NCI-H748 treated with DMSO at 0.1 percent for 48 hours (cell line): ENCODE data around the gene LRMDA.
"Not testable (repeated sequence)": the region's sequence is repeated elsewhere in the genome, so short reads cannot be mapped to it uniquely, and the experiment has no call there.

Experiments
- DNase-seq: peaks from one replicate; lab custom pipeline; 2025; lab: John Stamatoyannopoulos, UW

The LRMDA gene

DNA sequence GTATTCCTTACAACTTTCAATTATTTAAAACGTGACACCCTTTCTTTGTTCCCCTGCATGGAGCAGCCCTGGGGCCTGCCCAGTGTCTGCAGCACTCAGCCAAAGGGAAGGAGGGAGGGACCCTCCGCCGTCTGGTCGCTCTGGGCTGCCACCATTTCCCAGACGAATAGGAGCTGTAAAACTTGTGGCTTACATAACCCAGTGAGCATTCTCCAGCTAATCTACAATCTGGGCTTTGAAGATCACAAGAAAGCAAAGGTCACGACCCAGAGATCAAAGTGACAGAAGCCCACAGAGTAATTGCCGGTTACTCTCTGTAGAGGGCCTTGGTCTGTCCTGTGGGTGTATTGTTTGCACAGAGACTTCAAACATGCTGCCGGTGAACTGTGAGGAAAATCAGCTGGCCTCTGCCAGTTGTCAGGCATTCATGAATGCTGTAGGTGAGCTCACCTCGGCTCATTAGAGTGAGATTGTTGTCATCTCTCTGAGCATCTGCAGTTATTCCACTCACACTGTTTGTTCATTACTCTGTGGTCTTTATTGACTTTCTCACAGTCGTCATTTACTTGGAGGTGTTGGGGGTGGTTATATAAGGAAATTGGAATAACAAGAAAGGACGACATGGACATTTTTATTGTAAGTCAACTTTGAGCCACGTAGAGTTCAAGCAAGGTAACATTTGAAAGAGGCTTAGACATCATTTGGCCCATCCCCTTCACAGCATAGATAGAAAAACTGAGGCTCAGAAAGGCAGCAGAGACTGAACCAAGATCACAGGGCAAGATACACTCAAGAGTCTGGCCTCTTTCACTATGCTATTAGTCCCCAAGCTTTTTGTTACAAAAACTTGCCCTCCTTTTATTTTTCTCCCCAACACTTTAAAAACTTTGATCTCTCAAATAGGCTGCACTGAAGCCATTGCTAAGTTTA, 619.8 kb downstream of the LRMDA start:
- no peak for DNase-seq

DNA sequence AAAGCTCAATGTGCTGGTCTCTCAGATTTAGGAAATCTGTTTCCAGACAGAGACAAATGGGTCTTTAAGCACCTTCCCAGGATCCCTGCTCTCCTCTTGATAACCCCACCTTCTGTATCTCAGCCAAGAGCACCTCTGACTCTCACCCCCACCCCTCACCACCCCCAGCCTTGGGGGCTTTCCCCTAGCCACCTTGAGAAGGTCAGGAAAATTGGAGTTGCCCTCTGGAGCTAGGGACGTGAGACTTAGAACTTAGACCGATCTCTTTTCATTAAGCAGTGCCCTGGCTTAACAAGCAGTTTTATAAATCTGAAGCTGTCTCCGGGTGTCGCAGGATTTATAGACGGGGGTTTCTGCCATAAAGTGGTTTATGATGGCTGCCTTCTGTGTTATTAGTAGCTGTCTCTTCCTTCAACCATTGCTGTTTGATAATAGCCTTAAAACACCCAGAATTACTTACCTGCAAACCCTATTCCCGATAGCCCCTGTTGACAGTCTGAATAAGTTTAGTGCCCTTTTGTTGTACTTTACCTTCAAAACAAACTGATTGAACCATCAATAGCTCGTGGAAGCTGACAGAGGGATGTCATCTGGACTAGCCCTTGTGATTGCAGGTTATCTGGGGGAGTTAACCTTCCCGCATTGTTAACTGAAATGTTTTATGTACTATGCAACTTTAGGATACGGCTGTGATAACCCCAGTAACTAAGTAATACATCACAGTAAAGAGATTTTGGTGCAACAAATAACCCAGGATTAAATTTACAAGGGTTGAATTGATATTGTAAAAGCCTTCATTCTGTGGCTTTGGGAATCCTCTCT, 621.5 kb downstream of the LRMDA start:
- DNase-seq, result no peak

DNA sequence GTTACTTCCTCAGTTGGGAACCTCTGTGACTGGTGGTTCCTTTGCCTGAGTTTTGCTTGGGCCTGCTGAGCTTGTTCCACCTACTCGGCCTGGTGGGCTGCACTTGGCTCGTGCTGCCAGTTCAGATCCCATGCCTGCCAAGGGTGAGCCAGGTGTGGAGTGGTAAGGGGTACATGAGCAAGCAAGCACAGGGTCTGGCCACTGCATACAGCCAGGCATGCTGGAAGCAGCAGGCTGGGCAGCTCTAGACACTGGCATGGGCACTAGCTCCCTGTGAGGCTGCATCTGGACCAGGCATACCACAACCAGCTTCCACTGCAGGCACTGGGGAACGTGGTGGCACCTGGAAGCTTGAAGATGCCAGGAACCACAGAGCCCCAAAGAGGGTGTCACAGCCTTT, 624.0 kb downstream of the LRMDA start:
- no peak for DNase-seq

DNA sequence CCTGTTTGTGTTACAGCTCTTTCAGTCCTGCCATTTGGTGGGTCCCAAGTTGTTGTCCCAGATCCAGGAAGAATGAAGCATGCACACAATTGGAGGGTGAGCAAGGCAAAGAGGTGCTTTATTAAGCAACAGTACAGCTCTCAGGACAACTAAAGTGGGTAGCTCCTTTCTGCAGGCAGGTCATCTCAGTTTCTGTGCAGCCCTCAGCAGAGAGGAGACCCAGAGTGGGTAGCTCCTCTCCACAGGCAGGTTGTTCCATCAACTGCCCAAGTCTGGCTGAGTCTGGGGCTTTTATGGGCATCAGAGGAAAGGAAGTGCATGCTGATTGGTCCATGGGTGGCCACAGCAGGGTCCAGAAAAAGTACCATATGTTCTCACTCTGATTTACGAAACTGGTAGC, 624.5 kb downstream of the LRMDA start:
- DNase-seq, result no peak

DNA sequence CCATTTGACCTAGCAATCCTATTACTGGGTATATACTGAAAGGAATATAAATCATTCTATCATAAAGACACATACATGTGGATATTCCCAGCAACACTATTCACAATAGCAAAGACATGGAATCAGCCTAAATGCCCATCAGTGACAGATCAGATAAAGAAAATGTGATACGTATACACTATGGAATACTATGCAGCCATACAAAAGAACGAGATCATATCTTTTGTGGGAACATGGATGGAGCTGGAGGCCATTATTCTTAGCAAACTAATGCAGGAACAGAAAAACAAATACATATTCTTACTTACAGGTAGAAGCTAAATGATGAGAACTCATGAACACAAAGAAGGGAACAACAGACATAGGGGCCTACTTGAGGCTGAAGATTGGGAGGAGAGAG, 629.6 kb downstream of the LRMDA start:
- DNase-seq, result not testable (repeated sequence)

DNA sequence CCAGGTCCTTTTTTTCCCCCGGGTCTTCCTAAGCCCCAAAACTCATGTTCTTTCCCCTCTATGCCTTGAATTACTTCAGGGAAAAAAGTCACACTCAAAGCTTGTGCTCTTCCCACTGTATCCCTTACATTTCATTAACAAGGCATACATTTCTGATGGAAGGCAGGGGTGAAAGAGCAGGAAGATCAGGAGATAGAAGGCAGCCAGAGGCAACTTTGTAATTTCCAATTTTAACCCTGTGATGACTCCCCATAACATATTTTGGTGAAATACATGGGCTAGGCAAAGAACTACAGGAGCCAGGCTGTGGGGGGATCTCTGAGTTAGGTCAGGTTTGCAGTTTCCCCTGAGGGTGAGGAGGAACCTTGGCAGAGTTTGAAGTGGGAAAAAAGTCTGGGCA, 635.0 kb downstream of the LRMDA start:
- DNase-seq, result no peak

DNA sequence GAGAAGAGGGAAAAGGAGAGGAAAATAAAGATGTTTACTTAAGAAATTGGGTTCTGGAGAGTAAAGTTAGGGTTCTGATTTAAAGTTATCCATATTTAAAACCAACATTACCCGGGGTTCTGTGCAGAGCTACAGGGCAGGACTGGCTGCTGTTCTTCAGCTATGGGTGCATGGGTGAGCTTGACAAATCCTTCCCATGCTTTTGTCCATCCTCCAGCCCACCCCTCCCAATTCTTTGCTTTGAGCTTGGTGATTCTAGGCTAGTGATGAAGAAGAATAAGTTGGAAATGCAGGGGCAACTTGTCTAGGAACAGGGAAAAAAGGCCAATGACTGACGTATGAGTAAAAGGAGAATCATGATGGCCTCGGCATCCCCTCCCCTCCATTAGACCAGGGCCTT, 636.0 kb downstream of the LRMDA start:
- DNase-seq, result no peak

DNA sequence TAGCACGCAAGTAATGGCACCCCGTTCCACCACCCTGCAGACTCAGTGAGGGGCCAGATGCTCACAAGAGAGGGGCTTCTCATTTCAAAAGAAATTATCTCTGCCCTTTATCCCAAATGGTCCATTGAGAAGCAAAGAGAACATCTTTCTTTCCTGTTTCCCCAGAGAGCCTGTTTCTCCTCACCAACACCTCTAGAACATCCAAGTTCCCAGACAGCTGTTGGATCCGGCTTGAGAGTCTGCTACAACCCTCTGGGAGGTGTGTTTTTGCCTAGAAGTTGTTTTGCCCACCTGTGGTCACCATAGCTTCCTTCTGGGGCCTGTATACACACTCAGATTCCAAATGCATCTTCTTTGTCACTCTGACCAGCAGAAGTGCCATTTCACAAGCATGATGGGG, 637.4 kb downstream of the LRMDA start:
- DNase-seq, result no peak

DNA sequence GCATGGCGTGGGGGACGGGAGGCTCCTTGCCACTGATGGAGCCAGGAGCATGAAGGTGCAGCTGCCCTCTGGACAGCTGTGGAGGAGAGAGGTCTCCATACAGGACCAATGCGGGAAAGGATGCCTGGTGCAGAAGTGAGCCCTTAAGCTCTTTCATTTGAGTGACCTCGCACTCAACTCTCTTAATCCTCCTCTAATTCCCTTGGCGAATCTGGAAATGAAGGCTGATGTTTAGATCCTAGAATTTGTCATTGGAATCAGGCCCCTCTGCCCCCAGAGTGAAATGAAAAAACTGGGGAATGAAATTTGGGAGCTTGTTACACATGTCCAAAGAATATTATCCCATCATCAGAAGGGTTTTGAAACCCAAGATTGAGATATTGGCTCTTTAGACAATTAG, 639.5 kb downstream of the LRMDA start:
- DNase-seq, result no peak

DNA sequence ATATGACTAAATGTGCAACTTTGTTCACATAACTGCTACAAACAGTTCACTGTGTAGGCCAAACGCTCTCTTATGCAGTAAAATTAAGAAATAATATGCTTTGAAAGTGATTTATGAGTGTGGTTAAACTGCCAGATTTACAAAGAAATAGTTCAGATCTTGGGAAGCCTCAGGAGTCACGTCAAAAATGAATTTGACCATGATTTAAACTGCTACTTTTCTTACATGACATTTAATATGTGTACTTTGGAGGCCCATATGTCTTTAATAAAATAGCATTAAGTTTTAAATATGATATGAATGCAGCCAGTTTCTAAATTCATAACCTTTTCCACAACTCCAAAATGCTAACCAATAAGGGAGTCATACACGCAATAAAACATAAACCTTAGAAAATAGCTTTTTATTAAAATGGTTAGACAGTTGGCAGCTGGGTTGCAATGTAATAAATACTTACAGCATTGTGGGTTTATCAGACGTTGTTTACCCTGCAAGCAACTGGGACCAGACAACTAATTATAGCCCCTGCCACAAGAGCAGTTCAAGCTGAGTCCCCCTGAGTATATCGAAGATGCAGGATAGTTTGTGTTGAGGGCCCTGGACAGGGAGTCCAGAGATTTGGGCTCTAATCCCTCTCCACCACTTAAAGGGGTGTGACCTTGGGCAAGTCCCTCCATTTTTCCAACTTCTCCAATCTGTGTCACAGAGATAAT, 640.4 kb downstream of the LRMDA start:
- no peak for DNase-seq

DNA sequence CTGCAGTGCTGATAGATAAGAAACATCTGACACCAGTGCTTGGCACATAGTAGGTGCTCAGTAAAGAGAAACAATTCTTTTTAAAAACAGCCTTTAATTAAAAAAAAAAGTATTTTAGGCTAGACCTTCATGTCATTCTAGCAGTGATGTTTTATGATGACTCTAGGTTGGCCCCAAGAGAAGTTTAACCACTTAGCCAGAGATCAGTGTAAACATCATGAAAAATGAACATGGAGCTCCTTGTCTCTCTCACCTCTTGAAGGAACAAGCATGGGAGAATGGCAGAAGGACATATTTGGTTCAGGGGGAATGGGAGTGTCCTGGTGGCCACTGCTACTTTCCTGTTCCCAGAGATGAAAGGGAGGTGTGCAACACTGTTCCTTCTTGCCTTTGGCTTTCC, 641.0 kb downstream of the LRMDA start:
- no peak for DNase-seq

DNA sequence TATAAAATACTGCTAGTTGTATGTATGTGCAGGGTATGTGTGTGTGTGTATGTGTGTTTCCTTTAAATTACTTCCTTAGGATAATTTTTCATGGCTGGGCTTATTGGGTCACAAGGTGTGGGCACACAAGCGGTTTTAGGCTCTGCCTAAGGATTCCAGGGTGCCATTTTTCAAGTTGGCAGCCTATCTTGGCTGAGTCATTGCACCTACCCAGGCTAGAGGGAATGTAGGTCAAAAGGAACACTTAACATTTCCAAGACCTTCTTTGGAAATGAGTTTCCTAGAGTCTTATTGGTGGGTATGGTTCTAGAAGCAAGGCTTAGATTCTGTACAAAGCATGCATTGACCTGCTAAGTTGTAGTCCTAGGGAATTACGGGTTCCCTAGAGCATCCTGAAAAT, 642.1 kb downstream of the LRMDA start:
- no peak for DNase-seq

DNA sequence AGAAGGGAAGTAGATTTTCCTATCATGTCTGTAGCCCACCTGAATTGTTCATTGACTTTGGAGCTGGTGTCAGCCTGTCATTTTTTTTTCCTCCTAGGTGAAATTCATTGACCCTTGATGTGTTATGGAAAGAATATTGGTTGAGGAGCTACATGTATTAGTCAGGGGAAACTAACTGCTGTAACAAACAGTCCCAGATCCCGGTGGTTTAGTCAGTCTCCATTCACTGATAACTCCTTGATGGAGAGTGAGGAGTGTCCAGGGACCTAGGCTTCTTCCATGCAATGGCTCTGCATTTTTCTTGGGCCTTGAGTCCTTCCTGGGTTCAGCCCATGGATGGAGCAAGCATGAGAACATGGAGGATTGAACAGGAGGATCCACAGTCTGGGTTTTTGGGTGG, 643.2 kb downstream of the LRMDA start:
- no peak for DNase-seq

DNA sequence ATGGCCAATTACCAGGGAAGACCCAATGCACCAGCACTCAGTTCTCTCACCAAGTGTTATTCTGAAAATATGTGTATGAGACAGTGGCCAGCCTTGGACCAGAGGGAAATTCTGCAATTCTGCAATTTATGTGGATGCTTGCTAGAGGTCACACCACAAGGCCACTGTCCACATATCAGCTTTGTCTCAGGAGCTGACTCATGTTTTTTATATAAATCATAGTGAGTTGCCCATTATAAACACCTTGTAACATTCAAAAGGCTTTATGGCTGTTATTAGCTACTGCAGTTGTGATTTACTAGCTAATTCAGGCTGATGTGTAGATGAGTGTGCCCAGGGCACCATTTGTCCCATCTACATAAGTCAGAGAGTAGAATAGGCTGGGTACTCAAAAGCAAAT, 649.0 kb downstream of the LRMDA start:
- no peak for DNase-seq

DNA sequence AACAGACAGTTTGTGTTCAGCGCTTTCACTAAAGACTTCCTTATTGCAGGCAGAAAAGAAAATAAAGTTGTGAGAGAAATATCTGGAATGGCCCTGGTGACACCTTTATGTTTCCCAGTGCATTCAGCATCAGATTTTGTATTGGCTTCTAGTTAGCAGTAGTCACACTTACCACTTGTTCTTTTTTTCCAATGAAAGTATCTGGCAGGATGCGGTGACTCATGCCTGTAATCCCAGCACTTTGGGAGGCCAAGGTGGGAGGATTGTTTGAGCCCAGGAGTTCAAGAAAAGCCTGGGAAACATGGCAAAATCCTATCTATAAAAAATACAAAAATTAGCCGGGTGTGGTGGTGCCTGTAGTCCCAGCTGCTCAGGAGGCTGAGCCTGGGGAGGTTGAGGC, 649.6 kb downstream of the LRMDA start:
- DNase-seq, result no peak

DNA sequence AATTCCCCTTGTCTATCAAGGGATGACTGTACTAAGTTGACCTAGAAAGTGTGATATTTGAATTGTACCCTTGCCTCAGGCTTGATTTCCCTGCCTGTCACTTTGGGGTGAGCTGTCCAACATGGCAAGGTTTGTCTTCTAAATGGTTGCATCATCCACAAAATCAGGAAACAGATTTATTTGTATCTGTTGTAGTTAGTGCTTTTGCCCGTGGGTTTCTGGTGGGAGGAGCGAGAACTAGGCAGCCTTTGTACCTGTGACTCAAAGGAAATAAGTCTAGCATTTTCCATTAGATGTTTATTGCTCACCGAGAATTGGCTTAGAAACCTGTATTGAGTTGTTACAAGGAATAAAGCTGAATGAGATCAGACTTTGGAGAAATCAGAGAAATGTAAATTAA, 650.8 kb downstream of the LRMDA start:
- no peak for DNase-seq

DNA sequence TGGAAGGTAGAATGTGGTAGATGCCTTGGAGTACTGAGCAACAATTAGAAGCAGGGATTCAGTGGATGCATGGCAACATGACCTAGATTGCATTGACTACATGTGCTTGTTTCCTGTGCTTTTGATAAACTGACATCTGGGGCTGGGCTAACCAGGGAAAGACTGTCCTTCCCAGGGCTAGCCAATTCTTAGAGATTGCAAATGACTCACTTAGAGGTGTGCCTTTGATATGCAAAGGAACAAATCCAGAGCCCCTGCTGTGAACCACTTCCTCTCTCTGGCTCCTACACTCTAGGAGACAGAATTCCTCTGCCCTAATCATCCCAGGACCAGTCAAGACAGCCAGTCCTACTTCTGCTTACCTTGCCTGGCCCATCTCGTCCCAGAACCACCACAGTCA, 651.5 kb downstream of the LRMDA start:
- no peak for DNase-seq

DNA sequence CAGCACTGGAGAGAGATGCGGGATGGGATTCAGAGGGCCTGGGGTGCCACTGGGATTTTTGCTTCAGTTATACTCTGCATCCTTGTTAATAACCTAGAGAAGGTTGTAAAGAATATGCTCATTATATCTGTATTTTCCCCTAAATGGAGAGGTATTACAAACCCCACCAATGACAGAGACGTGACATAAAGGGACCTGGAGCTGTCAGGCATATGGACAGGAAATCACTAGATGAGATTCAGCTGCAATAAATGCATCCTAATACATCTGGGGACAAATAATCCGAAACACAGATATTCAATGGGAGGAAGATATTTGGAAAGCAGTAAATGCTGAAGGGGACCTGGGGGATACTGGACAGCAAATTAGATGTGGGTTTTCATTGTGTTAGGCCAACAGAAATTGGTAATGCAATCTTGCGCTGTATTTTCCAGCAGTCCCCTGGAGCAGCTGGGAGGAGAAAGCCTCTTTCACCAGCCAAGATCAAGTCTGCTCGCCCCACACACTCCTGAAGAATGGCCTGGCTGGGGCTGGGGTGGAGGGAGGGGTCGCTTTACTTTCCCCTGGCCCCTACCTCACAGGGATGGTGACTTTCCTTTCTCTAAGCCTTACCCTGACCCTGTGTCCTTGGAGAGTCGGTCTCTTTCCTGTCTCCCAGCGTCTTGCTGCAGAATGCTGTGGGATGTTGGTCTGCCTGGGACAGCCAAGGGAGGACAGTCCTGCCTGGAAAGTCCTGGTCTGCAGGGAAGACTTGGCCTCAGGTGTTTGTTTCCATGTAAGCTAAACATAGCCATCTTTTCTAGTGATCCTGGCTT, 653.8 kb downstream of the LRMDA start:
- no peak for DNase-seq

DNA sequence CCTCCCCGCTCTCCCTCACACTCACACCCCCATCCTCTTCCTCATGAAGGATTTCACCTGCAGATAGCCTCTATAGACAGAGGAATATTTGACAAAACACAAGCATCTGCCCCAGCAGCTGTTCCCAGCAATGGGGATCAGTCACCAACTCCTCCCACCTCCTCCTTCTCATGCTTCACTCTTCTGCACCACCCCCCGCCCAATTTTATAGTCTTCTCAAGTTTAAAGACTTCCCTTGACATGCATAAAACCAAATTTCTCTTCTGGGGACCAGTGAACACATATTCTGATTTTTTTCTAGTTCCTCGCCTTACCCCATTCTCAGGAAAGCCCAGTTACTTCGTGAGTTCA, 654.4 kb downstream of the LRMDA start:
- DNase-seq, result no peak

DNA sequence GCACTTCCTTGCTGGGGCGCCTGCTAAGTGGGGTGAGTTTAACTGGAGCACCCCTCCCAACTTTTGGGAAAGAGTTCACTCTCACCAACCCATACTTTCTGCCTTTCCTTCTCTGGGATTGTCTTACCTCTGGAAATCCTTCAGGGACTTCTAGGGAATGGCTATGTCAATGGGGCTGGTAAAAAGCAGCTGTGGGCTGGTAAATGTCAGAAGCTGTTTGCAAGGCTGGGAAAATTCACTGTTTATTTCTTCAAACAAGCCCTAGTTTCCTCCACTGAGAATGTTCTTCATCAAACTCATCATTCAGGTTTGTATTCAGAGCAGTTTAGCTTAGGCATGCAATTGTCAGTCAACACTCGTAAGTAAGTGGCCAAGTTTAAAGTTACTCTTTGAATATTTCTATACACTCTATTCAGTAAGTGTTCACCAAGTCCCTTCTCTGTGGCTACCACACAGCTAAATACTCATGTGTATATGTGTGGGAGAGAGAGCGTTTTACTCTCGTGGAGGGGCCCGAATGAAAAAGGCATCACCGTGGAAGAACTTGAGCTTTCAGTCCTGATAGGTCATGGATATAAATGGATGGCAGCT, 654.8 kb downstream of the LRMDA start:
- DNase-seq, result no peak
